ENCODE results near the gene LAYN.

Gene LAYN

GRCh38 chr11:111596319-111596718 lies 55.8 kb downstream of the LAYN start:
- no peak for DNase-seq (ENCODE audit: low spot score)

DNA sequence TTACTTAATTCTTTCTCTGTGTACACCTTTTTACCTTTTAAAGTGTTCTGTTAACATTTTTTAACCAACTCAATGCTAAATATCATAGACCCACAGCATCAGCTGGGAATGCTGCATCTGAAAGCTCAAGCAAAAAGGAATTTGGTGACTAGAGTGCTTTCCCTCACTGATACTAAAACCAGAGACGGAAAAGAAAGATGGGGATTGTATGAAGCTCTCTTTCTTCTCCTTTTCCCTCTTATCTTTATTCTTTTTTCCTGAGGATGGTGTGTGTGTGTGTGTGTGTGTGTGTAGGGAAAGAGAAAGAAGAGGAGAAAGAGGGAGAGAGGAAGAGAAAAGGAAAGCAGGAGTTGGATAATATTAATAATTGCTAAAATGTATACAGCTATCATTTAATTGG lies 57.6 kb downstream of the LAYN start:
- no peak for DNase-seq (ENCODE audit: low spot score)

DNA sequence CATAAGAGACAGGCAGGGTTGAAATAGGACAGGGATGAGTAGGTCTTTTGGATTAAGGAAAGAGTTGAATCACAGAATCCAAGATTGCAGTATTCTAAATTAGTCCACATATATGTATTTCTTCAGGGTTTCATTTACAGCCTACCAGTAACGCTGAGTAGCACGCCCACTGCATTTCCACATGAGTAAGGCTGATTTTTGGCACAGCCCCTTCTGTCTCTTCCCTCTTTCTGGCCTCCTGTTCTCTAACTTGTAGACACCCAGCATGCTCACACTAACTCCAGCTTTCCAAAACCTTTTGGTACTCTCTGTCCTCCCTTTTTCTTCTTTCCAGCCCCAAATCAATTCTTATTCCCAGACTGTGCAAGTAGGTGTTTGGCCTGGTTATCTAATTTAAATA lies 58.0 kb downstream of the LAYN start:
- DNase-seq (ENCODE audit: low spot score), result peak; percentile 40

GRCh38 chr11:111601636-111601978 lies 61.1 kb downstream of the LAYN start:
- no peak for DNase-seq (ENCODE audit: low spot score)

DNA sequence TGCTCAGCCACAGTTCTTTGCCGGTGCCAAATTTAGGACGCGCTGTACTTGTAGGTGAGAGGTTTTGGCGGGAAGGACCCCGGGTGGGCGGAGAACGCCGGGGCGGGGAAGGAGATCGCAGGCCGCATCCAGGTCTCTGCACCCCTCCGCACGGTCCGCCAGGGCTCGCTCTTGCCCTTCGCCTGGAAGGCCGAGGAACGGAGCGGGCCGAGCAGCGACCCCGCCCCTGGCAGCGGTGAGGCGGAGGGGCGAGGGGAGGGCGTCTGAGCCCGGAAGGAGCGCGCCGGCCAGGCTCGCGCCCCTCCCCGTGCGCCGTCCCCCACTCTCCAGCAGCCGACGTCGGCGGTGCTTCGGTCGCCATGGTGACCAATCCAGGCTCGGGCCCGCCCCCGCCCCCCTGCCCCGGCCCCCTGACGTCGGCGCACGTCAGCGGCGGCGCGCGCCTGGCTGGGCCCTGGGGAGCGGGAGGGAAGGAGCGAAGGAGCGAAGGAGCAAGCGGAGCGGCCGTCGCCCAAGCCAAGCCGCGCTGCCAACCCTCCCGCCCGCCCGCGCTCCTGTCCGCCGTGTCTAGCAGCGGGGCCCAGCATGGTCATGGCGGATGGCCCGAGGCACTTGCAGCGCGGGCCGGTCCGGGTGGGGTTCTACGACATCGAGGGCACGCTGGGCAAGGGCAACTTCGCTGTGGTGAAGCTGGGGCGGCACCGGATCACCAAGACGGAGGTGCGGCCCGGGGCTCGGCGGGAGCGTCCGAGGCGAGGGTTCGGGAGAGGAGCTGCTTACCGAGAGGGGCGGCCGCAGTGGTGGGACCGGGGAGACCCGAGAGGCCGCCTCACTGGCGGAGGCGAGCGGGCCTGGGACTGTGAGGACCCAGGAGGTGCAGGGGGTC lies 61.7 kb downstream of the LAYN start, which contains the start of gene SIK2:
Gene SIK2, plus strand, starts transcription at position 471 of the 886 bp plus-strand sequence. Its CDS starts 115 bp downstream, at position 586.
- DNase-seq (ENCODE audit: low spot score), result peak; percentile 99

GRCh38 chr11:111602865-111603610 lies 62.5 kb downstream of the LAYN start:
- peak; percentile 74 for DNase-seq (ENCODE audit: low spot score)

DNA sequence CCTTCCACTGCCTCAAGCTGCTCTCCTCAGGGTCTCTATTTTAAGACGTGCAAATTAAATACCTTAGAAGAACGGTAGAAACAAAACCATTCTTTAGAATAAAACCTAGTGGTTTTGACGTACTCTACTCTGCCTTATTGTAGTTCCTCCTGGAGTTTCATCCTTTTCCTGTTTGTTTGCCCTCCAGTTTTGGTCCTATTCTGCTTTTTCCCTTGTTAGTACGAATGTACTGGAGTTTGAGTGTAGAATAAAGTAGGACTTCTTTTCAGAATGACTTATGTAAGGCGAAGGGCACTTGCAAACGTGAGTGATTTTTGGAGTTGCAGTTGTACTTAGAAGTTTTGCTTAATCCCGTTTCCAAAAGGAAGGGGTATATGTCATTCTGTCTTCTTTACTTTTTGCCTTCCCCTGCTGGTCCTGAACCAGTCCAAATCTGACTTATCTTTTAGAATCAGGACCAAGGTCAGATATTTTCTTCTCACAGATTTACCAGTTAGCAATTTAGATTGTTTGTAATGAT lies 63.2 kb downstream of the LAYN start:
- DNase-seq (ENCODE audit: low spot score), result peak; percentile 23

DNA sequence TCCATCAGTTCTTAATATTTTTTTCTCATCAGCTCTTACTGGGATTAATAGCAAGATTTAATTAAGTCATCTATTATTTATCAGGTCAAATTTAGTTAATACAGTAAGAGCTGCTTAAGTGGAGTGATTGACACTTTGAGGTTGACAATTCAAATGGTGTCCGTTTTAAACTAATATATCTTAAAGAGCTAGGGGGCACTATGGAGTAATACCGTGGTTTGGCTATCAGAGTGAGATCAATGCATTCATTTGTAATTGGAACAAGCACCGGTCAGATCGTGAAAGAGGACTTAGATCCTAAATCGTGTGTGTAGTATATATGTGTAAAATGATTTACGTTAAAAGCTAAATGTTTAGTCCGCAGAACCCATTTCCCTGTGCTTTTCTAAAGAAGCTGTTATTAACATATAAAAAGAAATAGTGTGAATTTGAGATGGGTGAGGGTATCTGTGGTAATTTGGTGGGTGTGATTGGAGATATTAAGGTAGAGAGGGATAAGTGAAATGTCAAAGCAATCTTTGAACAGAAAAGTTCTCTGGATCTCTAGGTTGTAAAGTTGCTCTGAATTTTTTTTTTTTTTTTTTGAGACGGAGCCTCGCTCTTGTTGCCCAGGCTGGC lies 64.0 kb downstream of the LAYN start:
- peak; percentile 78 for DNase-seq (ENCODE audit: low spot score)

DNA sequence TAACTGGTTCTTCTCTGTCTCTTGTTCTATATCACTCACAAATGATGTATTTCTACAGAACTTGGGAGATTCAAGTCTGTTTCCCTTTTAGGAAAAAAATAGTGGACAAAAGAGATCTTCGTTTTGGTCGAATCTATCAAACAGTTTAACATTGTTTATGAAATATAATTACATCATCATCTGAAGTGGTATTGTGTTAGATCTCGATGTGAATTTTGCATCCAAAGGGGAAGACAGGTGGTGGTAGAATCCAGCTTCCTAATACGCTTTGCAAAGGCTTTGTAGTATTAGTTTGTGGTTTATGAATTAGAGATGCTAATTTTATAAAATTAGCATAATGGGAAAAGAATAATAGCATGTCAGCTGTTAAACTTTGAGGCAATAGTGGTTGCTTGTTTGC lies 65.2 kb downstream of the LAYN start:
- peak; percentile 34 for DNase-seq (ENCODE audit: low spot score)

DNA sequence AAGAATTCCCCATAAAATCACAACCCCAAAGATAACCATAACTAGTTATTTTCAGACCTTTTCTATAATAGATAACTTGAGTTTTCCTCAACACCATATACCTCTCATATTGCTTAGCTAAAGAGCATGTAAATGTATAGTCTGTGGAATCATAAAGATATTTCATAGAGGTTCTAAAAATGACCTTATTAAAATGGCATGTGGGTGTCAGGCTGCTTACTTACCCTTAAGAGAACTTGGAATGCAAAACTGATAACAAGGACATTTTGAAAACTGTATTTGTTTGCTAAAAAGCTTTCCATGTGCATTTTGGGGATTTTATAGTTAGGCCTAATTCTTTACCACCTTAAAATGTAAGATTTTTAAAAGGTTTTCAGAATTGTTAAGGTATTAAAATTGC lies 66.5 kb downstream of the LAYN start:
- DNase-seq (ENCODE audit: low spot score), result no peak

- DNase-seq (ENCODE audit: low spot score), result no peak
These were observed 67.2 kb downstream of the LAYN start for GRCh38 chr11:111607751-111608150.

All from Ammon's horn (tissue), 1 donor.